K562 (cell line): ENCODE data around the gene ROR2. TPM values are rescaled to one million over a fixed set of nuclear protein-coding genes. Genes with fewer than 3 reads are reported as not detected.

Experiments
- ATAC-seq: fragments of 200-7000 bp; cut with Tn5 transposase; 3 replicates; pipeline ENCODE4 v1.9.1; 2020; ENCODE audit warnings: moderate library complexity
- BruUV-seq: library from RNA; stranded (reverse); fragments of 400-500 nt; replicated peaks from 2 replicates; lab custom pipeline; 2021; lab: Mats Ljungman, UMichigan
- CTCF ChIA-PET: fragments of 300-600 bp; formaldehyde crosslinking; extraction: SDS; loops from one replicate; lab custom pipeline; 2021; ENCODE audit warnings: low intra/inter-chr PET ratio; lab: Yijun Ruan, JAX
- POLR2A ChIA-PET: fragments of 300-600, 350-650 bp; sonication (Branson Sonifier 250); formaldehyde crosslinking; extraction: SDS; loops from one replicate; lab custom pipeline; 2021; ENCODE audit warnings: antibody characterized with exemption, inconsistent platforms; lab: Yijun Ruan, JAX
- DNase-seq, 4 experiments: peaks; one replicate each; pipeline versions ENCODE4 v3.0.0 to v3.0.0-alpha.2; 2011 to 2018; ENCODE audit warnings: low spot score in 3 of 4, mixed read lengths in 3 of 4; ENCODE audit errors: extremely low read depth in 1 of 4
- FAIRE-seq: peaks from 2 replicates; lab custom pipeline; 2011; peaks lifted over from hg19 to GRCh38; lab: Jason Lieb, UNC
- H2AFZ ChIP-seq: 2 replicates; pipeline ENCODE4 v1.6.0; 2011; ENCODE audit warnings: low read depth, low read length, control low read depth, inconsistent platforms
- H3K27ac ChIP-seq: fragments of 200-600 bp; 3 replicates; pipeline ENCODE4 v1.8.0; 2011; ENCODE audit warnings: low read depth, mild to moderate bottlenecking, control low read depth, inconsistent platforms, low read length, moderate library complexity, mixed read lengths; ENCODE audit errors: extremely low read depth
- H3K27me3 ChIP-seq, 2 experiments: fragments of 300-600 bp in 1 of 2; 2 replicates in 1 of 2; 3 replicates in 1 of 2; pipeline versions ENCODE4 v1.6.0 to v1.8.0; 2011; ENCODE audit warnings: inconsistent platforms in 2 of 2, low read length in 2 of 2, mild to moderate bottlenecking in 1 of 2, mixed read lengths in 1 of 2, moderate library complexity in 1 of 2; ENCODE audit not compliant: control insufficient read depth in 2 of 2, insufficient read depth in 2 of 2
- H3K36me3 ChIP-seq: fragments of 300-600 bp; 3 replicates; pipeline ENCODE4 v1.8.0; 2011; ENCODE audit warnings: mild to moderate bottlenecking, low read length, inconsistent platforms; ENCODE audit not compliant: control insufficient read depth, insufficient read depth
- H3K4me1 ChIP-seq, 2 experiments: fragments of 200-600 bp in 1 of 2; replicated peaks in 1 of 2; 2 replicates in 1 of 2; 3 replicates in 1 of 2; pipeline versions ENCODE4 v1.5.1 to v1.8.0; 2011; ENCODE audit warnings: inconsistent platforms in 2 of 2, low read length in 2 of 2, mild to moderate bottlenecking in 1 of 2, mixed read lengths in 1 of 2, moderate library complexity in 1 of 2; ENCODE audit not compliant: control insufficient read depth in 2 of 2, insufficient read depth in 2 of 2
- H3K4me2 ChIP-seq: 2 replicates; pipeline ENCODE4 v1.6.1; 2011; ENCODE audit warnings: low read length, control low read depth, inconsistent platforms, mixed read lengths; ENCODE audit not compliant: insufficient read depth
- H3K4me3 ChIP-seq: fragments of 200-600 bp; sonication (generic), shearing (Covaris generic); 2 replicates; pipeline ENCODE4 v1.5.1; 2016; ENCODE audit warnings: control low read depth, inconsistent platforms
- H3K79me2 ChIP-seq: fragments of 200-600 bp; 3 replicates; pipeline ENCODE4 v1.8.0; 2011; ENCODE audit warnings: low read length, inconsistent platforms; ENCODE audit not compliant: control insufficient read depth, insufficient read depth
- H3K9ac ChIP-seq, 2 experiments: 2 replicates each; pipeline versions ENCODE4 v1.6.0 to v1.6.1; 2011; ENCODE audit warnings: low read depth in 2 of 2, low read length in 2 of 2, control low read depth in 1 of 2, inconsistent platforms in 1 of 2, mild to moderate bottlenecking in 1 of 2, mixed read lengths in 1 of 2; ENCODE audit not compliant: insufficient read depth in 1 of 2
- H3K9me1 ChIP-seq: one replicate; pipeline ENCODE4 v1.6.0; 2011; ENCODE audit warnings: inconsistent platforms, mild to moderate bottlenecking, low read length, moderate library complexity; ENCODE audit not compliant: control insufficient read depth, insufficient read depth
- H3K9me3 ChIP-seq: replicated peaks from 2 replicates; pipeline ENCODE4 v1.5.1; 2011; ENCODE audit warnings: low read depth, low read length, inconsistent platforms; ENCODE audit not compliant: control insufficient read depth, insufficient read depth
- H4K20me1 ChIP-seq: replicated peaks from 2 replicates; pipeline ENCODE4 v1.6.1; 2011; ENCODE audit warnings: low read length, inconsistent platforms, mixed read lengths; ENCODE audit not compliant: control insufficient read depth, insufficient read depth
- ATF6 ChIP-seq: sonication (generic); formaldehyde crosslinking; IDR thresholded peaks from 2 replicates; pipeline ENCODE4 v1.4.0; 2020; ENCODE audit warnings: mild to moderate bottlenecking, missing genetic modification reagents
- CBFA2T3 ChIP-seq: fragments of 450-650 bp; IDR thresholded peaks from 2 replicates; pipeline ENCODE4 v1.6.1; 2017
- CREB1 ChIP-seq, 2 experiments: sonication (generic) in 1 of 2; formaldehyde crosslinking in 1 of 2; IDR thresholded peaks; 2 replicates each; pipeline versions ENCODE4 v1.6.1 to v1.8.0; 2012 to 2022; ENCODE audit warnings: inconsistent platforms in 1 of 2, mild to moderate bottlenecking in 1 of 2, missing genetic modification reagents in 1 of 2, moderate library complexity in 1 of 2
- CREBBP ChIP-seq: IDR thresholded peaks from one replicate; pipeline ENCODE4 v1.6.1; 2012; ENCODE audit warnings: low read depth, mild to moderate bottlenecking, control low read depth, inconsistent platforms, low read length
- CREM ChIP-seq: IDR thresholded peaks from 2 replicates; pipeline ENCODE4 v1.6.1; 2014; ENCODE audit warnings: antibody characterized with exemption, low read depth
- EP300 ChIP-seq: IDR thresholded peaks from 2 replicates; pipeline ENCODE4 v1.6.1; 2012; ENCODE audit warnings: low read length, improper control_type of control experiment
- FOSL1 ChIP-seq: fragments of 200-800 bp; sonication (Bioruptor generic); conservative IDR thresholded peaks from 2 replicates; pipeline ENCODE4 v1.6.1; 2016; ENCODE audit warnings: missing genetic modification characterization, missing compliant biosample characterization
- FOXA1 ChIP-seq: fragments of 450-650 bp; IDR thresholded peaks from 2 replicates; pipeline ENCODE4 v1.6.1; 2016; ENCODE audit warnings: mild to moderate bottlenecking, borderline replicate concordance
- FOXK2 ChIP-seq, 2 experiments: fragments of 450-650 bp; IDR thresholded peaks in 1 of 2; conservative IDR thresholded peaks in 1 of 2; 2 replicates each; pipeline ENCODE4 v1.6.1; 2016; ENCODE audit warnings: low read depth in 2 of 2, mild to moderate bottlenecking in 1 of 2
- HDAC1 ChIP-seq, 2 experiments: fragments of 450-650 bp; IDR thresholded peaks; 2 replicates each; pipeline ENCODE4 v1.6.1; 2016 to 2017; ENCODE audit warnings: inconsistent platforms in 1 of 2, mild to moderate bottlenecking in 1 of 2, moderate library complexity in 1 of 2
- MAFG ChIP-seq: fragments of 450-650 bp; conservative IDR thresholded peaks from 2 replicates; pipeline ENCODE4 v1.6.1; 2016; ENCODE audit warnings: missing genetic modification characterization, missing compliant biosample characterization
- NFRKB ChIP-seq: fragments of 450-650 bp; IDR thresholded peaks from 2 replicates; pipeline ENCODE4 v1.6.1; 2016; ENCODE audit warnings: low read depth
- OTX1 ChIP-seq: fragments of 450-650 bp; formaldehyde crosslinking; IDR thresholded peaks from 2 replicates; pipeline ENCODE4 v1.4.0; 2022; ENCODE audit warnings: mild to moderate bottlenecking
- RAD51 ChIP-seq: fragments of 450-650 bp; IDR thresholded peaks from 2 replicates; pipeline ENCODE4 v1.7.1; 2016; ENCODE audit warnings: low read depth, mild to moderate bottlenecking, borderline replicate concordance
- RFX7 ChIP-seq: fragments of 250-450 bp; sonication (Bioruptor Pico); IDR thresholded peaks from 2 replicates; pipeline ENCODE4 v1.5.1; 2021; ENCODE audit warnings: mild to moderate bottlenecking
- TRIM28 ChIP-seq: fragments of 450-650 bp; IDR thresholded peaks from 2 replicates; pipeline ENCODE4 v1.6.1; 2017
- U2AF1 ChIP-seq: fragments of 200-400 bp; formaldehyde crosslinking; optimal IDR thresholded peaks from 2 replicates; pipeline ENCODE3; 2017; ENCODE audit warnings: mild to moderate bottlenecking, low read depth, low read length, moderate library complexity
- USF2 ChIP-seq: sonication (generic); formaldehyde crosslinking; IDR thresholded peaks from 2 replicates; pipeline ENCODE4 v1.5.0; 2020; ENCODE audit warnings: missing genetic modification reagents
- ZNF133 ChIP-seq: fragments of 250-450 bp; sonication (Bioruptor Pico); IDR thresholded peaks from 2 replicates; pipeline ENCODE4 v1.4.0; 2020; ENCODE audit warnings: mild to moderate bottlenecking
- ZNF586 ChIP-seq: fragments of 450-650 bp; formaldehyde crosslinking; conservative IDR thresholded peaks from 2 replicates; pipeline ENCODE4 v1.4.0; 2020; ENCODE audit warnings: mild to moderate bottlenecking, moderate library complexity
- WGBS: fragments of 100-300 bp; shearing (Covaris generic); methylation state at CpG from one replicate; pipeline ENCODE4 v1.1.6; 2016; ENCODE audit warnings: low coverage, mixed read lengths; ENCODE audit not compliant: insufficient coverage; ENCODE audit errors: missing lambda C conversion rate; 5-methylcytosine and 5-hydroxymethylcytosine counted together
- in situ Hi-C: fragments of 300-500 bp; cut with MboI; formaldehyde crosslinking; loops from 4 replicates; pipeline ENCODE4 v1.15.0; 2018; ENCODE audit warnings: inconsistent platforms, mixed read lengths
- intact Hi-C: fragments of 100-400 bp; cut with micrococcal nuclease; formaldehyde crosslinking; loops from 2 replicates; pipeline ENCODE4 v1.14.2; 2022
- polyA plus RNA-seq, 8 experiments: library from polyadenylated mRNA; depleted of rRNA in 4 of 8; stranded (reverse) in 5 of 8; unstranded in 3 of 8; fragments of >200 nt; fragmentation: Nextera tagmentation in 2 of 8; fragmentation: Illumina TruSeq in 1 of 8; extraction: Ambion mirVana in 2 of 8; extraction: Trizol in 1 of 8; gene quantifications; 2 replicates each; pipeline versions ENCODE4 v1.2.1 to v1.2.3, GENCODE V29; 2011 to 2014; ENCODE audit warnings: inconsistent platforms in 1 of 8, missing spikeins in 1 of 8
- total RNA-seq, 7 experiments: library from RNA; depleted of rRNA in 6 of 7; stranded (reverse); fragments of >200 nt in 6 of 7; fragmentation: Illumina TruSeq in 2 of 7; extraction: Trizol in 2 of 7; gene quantifications; 2 replicates each; pipeline versions ENCODE4 v1.2.1 to v1.2.3, GENCODE V29; 2011 to 2021; ENCODE audit warnings: low replicate concordance in 1 of 7

Gene ROR2
- total and polyA plus RNA-seq, 9 of the 15 experiments (the other 6 are each of a cell fraction or from before 2014, with no cell fraction given): 5.6 to 33.8 (median 15.3) TPM

- TF ChIP-seq ZNF133 (CRISPR knock-in tag) (no peak), FOXA1 (no peak), CBFA2T3 (no peak), ATF6 (0 out of 2 replicates have a peak, but pooled peaks have one; percentile 40), OTX1 (CRISPR knock-in tag) (no peak), CREBBP (no peak), TRIM28 (no peak), ZNF586 (CRISPR knock-in tag) (no peak)
Measured at GRCh38 chr9:91908293-91908623, 41.8 kb downstream of the ROR2 start (continued).

GRCh38 chr9:91907484-91908292 lies 42.3 kb downstream of the ROR2 start:
- Histone ChIP-seq H3K9ac (peak overlapping the region; percentile 72 to 86), H3K79me2 (peaks cover 92% of the 10 kb centered on the region), H3K9me3 (no peaks in the 10 kb centered on the region), H4K20me1 (no peaks in the 10 kb centered on the region), H3K4me3 (peak overlapping the region; percentile 37), H3K27ac (peak overlapping the region; percentile 88), H3K27me3 (no peaks in the 10 kb centered on the region), H3K4me2 (peak overlapping the region; percentile 83), H3K4me1 (peaks cover 45 to 55% of the 10 kb centered on the region in 2 experiments), H2AFZ (peak overlapping the region; percentile 72), H3K36me3 (peaks cover 16% of the 10 kb centered on the region; the same call in 2 of the 3 replicates), H3K9me1 (no peaks in the 10 kb centered on the region)
- CTCF ChIA-PET: no interaction called here
- no TSS peak for BruUV-seq
- POLR2A ChIA-PET: interaction anchor here (0.6 to 3.9 kb wide), 7 partner anchors 9 to 165 kb away, joined by 3 to 20 read pairs (median 5); no protein-coding TSS in a partner anchor
- ATAC-seq (peak; percentile 49), FAIRE-seq (peak; percentile 78), DNase-seq (peak; percentile 46 to 74 (median 57))
- in situ Hi-C loops (no loop called here), intact Hi-C loops (loop anchor here (10.0 kb wide), 1 partner anchor 133 kb away; no protein-coding TSS in a partner anchor)
- 4% methylated on average over 8 of the region's 8 CpGs for WGBS
- TF ChIP-seq U2AF1: no peak
- no peak for TF ChIP-seq CREM
- TF ChIP-seq EP300: peak; percentile 15; the same call in 1 of the 2 replicates
- peak; percentile 53; the same call in 1 of the 2 replicates for TF ChIP-seq NFRKB
- 0 out of 2 replicates have a peak, but pooled peaks have one; percentile 12 for TF ChIP-seq CREB1 (IDR thresholded peaks at IDR 0.05)
- no peak for TF ChIP-seq CREB1 (CRISPR knock-in tag; IDR thresholded peaks at IDR 0.05)
- TF ChIP-seq HDAC1 (IDR thresholded peaks at IDR 0.05): no peak
- no peak for TF ChIP-seq FOXK2 (conservative IDR thresholded peaks at IDR 0.05 in 1 of 2, IDR thresholded peaks at IDR 0.05 in 1 of 2; ENCODE audit: low read depth in 2 of 2)
- peak; percentile 79 for TF ChIP-seq RAD51
- peak; percentile 75 for TF ChIP-seq USF2
- no peak for TF ChIP-seq MAFG (tag)
- peak; percentile 30; the same call in 1 of the 2 replicates for TF ChIP-seq FOSL1 (tag)
- TF ChIP-seq RFX7: no peak
